ENCODE measurements around the gene POPDC2.

POPDC2 gene

DNA sequence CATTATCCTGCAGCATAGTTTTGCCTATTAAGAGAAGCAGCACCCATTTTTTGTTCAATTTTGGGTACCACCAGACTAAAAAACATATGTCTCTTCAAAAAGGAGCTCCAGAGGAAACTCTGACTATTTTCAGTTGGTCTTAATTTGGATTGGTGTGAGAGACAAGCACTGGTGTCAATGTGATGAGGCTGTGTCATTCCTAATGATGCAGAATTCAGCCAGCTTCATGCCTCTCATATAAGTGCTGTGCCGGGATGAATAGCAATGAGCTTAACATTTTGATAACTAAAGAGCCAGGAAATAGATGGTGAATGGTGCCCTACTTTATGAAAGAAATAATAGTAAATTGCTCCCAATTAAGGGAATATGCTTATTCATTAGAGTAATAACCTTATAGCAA, 15.9 kb downstream of the POPDC2 start:
- TF ChIP-seq, protein P1, sequence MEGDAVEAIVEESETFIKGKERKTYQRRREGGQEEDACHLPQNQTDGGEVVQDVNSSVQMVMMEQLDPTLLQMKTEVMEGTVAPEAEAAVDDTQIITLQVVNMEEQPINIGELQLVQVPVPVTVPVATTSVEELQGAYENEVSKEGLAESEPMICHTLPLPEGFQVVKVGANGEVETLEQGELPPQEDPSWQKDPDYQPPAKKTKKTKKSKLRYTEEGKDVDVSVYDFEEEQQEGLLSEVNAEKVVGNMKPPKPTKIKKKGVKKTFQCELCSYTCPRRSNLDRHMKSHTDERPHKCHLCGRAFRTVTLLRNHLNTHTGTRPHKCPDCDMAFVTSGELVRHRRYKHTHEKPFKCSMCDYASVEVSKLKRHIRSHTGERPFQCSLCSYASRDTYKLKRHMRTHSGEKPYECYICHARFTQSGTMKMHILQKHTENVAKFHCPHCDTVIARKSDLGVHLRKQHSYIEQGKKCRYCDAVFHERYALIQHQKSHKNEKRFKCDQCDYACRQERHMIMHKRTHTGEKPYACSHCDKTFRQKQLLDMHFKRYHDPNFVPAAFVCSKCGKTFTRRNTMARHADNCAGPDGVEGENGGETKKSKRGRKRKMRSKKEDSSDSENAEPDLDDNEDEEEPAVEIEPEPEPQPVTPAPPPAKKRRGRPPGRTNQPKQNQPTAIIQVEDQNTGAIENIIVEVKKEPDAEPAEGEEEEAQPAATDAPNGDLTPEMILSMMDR (IDR thresholded peaks at IDR 0.05; ENCODE audit: extremely low read depth, missing control alignments) = no peak
- DNase-seq (ENCODE audit: low spot score) = no peak

DNA sequence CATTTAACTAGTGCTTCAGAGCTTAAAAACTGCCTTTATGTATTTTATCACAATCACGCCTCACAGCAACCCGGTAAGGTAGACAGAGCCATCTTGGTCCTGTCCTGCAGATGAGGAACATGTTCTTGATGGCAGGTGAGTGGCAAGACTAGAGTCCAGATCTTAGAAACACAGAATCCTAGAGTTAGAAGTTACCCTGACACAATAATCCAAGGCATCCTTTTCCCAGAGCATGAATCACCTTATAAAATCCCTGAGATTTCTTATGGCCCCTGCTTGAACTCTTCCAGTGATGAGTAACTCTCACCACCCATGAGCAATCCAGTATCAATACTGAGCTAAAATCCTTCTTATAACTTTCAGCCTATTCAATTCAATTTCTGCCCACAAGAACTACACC, 16.9 kb downstream of the POPDC2 start:
- no peak for DNase-seq (ENCODE audit: low spot score)
- TF ChIP-seq, protein P1 (IDR thresholded peaks at IDR 0.05; ENCODE audit: extremely low read depth, missing control alignments) = no peak

DNA sequence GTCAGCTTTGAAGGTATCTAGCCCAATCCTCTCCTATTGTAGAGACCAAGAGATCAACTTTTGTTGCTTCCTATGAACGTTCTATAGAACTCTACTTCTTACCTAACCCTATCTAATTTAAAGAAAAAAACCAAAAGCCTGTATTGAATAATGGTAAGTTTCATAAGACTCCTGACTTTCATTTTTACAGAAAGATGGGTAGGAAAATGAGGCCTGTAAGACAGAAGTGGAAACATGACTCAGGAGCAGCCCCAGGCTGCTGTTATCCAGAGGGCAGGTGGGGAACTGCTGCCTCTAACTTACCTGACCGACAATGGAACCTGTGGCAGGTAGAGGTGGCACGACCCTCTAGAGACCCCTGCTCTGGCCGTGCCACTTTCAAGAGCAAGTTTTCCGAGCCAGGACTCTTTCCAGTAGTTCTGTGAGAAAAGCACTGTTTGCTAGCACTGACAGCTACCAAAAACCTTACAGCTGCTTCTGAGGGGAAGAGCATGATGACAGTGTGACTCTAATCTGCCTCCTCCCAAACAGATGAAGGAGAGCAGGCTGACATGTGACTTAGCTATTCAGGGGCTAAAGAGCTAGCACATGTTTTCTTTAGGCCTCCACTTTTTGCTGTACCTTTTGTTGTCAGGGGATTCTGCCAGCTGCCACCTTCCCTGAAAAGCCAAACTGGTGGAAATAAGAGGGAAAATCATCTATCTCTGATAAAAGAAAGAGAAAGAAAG, 17.5 kb downstream of the POPDC2 start:
- DNase-seq (ENCODE audit: low spot score) = no peak
- TF ChIP-seq, protein P1 (IDR thresholded peaks at IDR 0.05; ENCODE audit: extremely low read depth, missing control alignments) = no peak

DNA sequence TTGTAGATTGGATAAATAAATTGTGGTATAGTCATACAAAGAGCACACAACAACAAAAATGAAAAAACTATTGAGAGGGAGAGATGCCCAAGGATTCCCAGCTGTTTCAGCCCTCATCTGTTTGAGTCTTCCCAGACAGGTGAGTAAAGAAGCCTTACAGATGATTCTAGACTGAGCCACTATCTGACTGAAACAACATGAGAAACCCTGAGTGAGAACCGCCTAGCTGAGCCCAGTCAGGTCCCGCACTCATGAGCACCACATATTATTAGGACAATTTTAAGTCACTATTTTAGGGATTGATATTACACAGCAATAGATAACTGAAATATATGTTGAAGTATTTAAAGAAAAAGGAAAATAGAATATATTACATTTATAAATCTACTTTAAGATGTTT, 19.0 kb downstream of the POPDC2 start:
- TF ChIP-seq, protein P1 (IDR thresholded peaks at IDR 0.05; ENCODE audit: extremely low read depth, missing control alignments) = no peak
- no peak for DNase-seq (ENCODE audit: low spot score)

DNA sequence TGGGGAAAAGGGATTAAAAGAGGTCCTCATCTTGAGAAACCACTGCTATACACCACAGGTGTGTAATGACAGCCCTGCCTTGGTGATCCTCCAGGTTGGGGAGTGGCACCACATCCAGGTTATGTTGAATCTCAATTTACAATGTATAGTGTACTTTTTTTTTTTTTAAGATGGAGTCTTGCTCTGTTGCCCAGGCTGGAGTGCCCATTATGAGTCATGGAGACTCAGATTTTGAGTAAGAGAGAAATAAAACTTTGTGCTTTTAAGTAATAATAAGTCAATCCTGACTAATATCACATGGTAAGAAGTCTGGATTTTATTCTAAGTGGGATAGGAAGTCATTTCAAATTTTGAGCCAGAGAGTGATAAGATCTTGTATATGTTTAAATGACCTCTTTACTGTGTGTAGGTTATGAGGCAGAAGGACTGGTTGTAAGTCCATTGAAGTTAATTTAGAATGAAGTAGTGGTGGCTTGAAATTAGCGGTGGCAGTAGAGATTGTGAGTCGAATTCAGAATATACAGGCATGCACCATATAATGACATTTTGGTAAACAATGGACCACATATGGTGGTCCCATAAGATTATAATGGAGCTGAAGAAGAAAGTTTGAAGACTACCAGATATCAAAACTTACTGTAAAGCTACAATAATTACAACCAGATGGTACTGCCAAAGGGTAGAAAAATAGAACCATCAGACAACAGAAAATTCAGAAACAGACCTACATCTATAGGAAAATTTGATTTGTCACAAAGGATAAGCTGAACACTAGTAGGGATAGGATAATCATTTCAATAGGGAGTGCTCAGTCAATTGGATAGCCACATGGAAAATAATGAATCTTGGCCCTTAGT, 20.7 kb downstream of the POPDC2 start:
- TF ChIP-seq, protein P1 (IDR thresholded peaks at IDR 0.05; ENCODE audit: extremely low read depth, missing control alignments) = no peak
- DNase-seq (ENCODE audit: low spot score) = no peak

DNA sequence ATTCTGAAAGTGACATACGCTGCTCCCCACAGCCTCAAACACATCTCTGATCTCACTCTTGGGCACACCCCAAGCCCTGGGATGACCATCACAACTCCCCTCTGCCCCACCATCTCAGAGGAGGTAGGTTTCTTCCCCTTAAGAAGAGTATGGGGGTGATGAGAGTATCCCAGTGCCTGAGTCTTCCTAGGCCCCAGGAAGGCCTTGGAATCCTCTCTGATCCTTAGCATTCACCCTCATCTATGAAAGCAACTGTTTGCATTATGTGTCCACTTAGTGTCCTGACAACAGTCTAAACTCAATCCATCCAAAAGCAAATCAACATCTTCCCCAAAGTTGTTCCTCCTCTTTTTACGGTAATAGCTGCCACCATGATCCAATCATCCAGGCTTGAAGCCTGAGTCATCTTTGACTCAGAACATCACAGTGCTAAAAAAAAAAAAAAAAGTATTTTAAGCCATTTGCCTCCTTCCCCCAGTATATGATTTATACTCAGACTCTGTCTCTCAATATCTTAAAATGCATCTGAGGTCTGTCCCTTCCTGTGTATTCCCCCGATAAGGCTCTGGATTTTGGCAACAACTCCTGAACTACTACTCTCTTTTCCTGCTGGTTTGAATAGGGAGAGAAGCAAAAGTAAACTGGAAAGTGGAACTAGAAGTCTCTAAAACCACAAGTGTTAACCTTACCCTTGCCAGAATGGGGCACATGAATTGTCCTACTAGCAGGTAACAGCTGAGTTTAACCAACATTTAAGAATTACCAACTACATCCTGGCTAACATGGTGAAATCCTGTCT, 22.5 kb downstream of the POPDC2 start:
- DNase-seq (ENCODE audit: low spot score) = peak; percentile 30
- TF ChIP-seq, protein P1 (IDR thresholded peaks at IDR 0.05; ENCODE audit: extremely low read depth, missing control alignments) = no peak
